A673 (cell line): ENCODE data around the gene NTRK3. TPM values are rescaled to one million over a fixed set of nuclear protein-coding genes. Genes with fewer than 3 reads are reported as not detected.

Experiments
- BruUV-seq: library from RNA; stranded (reverse); fragments of 400-500 nt; replicated peaks from 2 replicates; lab custom pipeline; 2021; lab: Mats Ljungman, UMichigan
- CTCF ChIA-PET: fragments of 300-600 bp; sonication (Branson Sonifier 250); formaldehyde crosslinking; loops from one replicate; lab custom pipeline; 2022; ENCODE audit warnings: antibody characterized with exemption; lab: Charles Lee
- POLR2A ChIA-PET: fragments of 300-600 bp; sonication (Branson Sonifier 250); formaldehyde crosslinking; loops from one replicate; lab custom pipeline; 2022; ENCODE audit warnings: antibody characterized with exemption; ENCODE audit not compliant: low non-redundant PET; lab: Charles Lee
- DNase-seq: peaks from one replicate; pipeline ENCODE4 v3.0.0-alpha.2; 2015; ENCODE audit warnings: low spot score
- H3K27ac ChIP-seq: fragments of 200-600 bp; sonication (generic); 2 replicates; pipeline ENCODE4 v1.5.1; 2016; ENCODE audit warnings: mixed run types, low read depth, mild to moderate bottlenecking, mixed read lengths, antibody characterized with exemption, low read length; ENCODE audit not compliant: poor library complexity, severe bottlenecking
- H3K27me3 ChIP-seq: fragments of 200-600 bp; sonication (generic); replicated peaks from 2 replicates; pipeline ENCODE4 v1.6.1; 2017; ENCODE audit warnings: mixed run types, low read depth, mild to moderate bottlenecking, mixed read lengths, antibody characterized with exemption, low read length; ENCODE audit not compliant: insufficient read depth, poor library complexity
- H3K36me3 ChIP-seq: fragments of 200-600 bp; sonication (generic); 2 replicates; pipeline ENCODE4 v1.6.1; 2016; ENCODE audit warnings: mixed run types, mild to moderate bottlenecking, mixed read lengths, antibody characterized with exemption, low read length; ENCODE audit not compliant: insufficient read depth, poor library complexity, severe bottlenecking
- H3K4me1 ChIP-seq: fragments of 200-600 bp; sonication (generic); 2 replicates; pipeline ENCODE4 v1.6.1; 2017; ENCODE audit warnings: mixed run types, mild to moderate bottlenecking, mixed read lengths, antibody characterized with exemption, low read length; ENCODE audit not compliant: insufficient read depth, poor library complexity, severe bottlenecking
- H3K4me3 ChIP-seq: fragments of 200-600 bp; sonication (generic); 2 replicates; pipeline ENCODE4 v1.5.1; 2016; ENCODE audit warnings: low read depth, mixed run types, mild to moderate bottlenecking, mixed read lengths, low read length; ENCODE audit not compliant: poor library complexity, severe bottlenecking
- H3K9me3 ChIP-seq: fragments of 200-600 bp; sonication (generic); 2 replicates; pipeline ENCODE4 v1.6.1; 2016; ENCODE audit warnings: mixed run types, low read depth, mild to moderate bottlenecking, mixed read lengths, antibody characterized with exemption, low read length; ENCODE audit not compliant: poor library complexity, severe bottlenecking
- CTCF ChIP-seq: fragments of 300-800, 200-600 bp; sonication (generic); conservative IDR thresholded peaks from 2 replicates; pipeline ENCODE4 v1.5.1; 2017; ENCODE audit warnings: low read depth, mild to moderate bottlenecking, antibody characterized with exemption, low read length, moderate library complexity, mixed read lengths
- EZH2 ChIP-seq: fragments of 200-600 bp; sonication (generic); IDR thresholded peaks from 2 replicates; pipeline ENCODE4 v1.6.1; 2017; ENCODE audit warnings: borderline replicate concordance, low read depth, mild to moderate bottlenecking, mixed read lengths, antibody characterized with exemption, low read length; ENCODE audit not compliant: poor library complexity, severe bottlenecking
- intact Hi-C: fragments of 100-400 bp; cut with micrococcal nuclease; formaldehyde crosslinking; loops from one replicate; pipeline ENCODE4 v1.10.0; 2022; ENCODE audit not compliant: unreplicated experiment
- total RNA-seq: library from RNA; stranded (reverse); gene quantifications from 2 replicates; pipeline ENCODE4 v1.2.3, GENCODE V29; 2021

Gene NTRK3
- total RNA-seq, 1 experiment from 2014 or later: not detected

GRCh38 chr15:88202231-88202630 lies 54.3 kb downstream of the NTRK3 start:
- TF ChIP-seq CTCF: no peak
- TF ChIP-seq EZH2: no peak
- no peak for DNase-seq
- Histone ChIP-seq H3K27me3 (peaks cover 4% of the 10 kb centered on the region), H3K27ac (no peak overlapping the region), H3K9me3 (no peaks in the 10 kb centered on the region), H3K4me1 (no peaks in the 10 kb centered on the region), H3K36me3 (no peaks in the 10 kb centered on the region), H3K4me3 (no peak overlapping the region)
- no TSS peak for BruUV-seq
- ChIA-PET CTCF (no interaction called here), POLR2A (no interaction called here)
- intact Hi-C loops: no loop called here

- intact Hi-C loops: no loop called here
- POLR2A ChIA-PET: no interaction called here
- BruUV-seq: no TSS peak
- Histone ChIP-seq H3K4me3 (no peak overlapping the region), H3K27me3 (peaks cover 4% of the 10 kb centered on the region), H3K4me1 (no peaks in the 10 kb centered on the region), H3K9me3 (no peaks in the 10 kb centered on the region), H3K36me3 (no peaks in the 10 kb centered on the region), H3K27ac (no peak overlapping the region)
- CTCF ChIA-PET: no interaction called here
- DNase-seq: no peak
- TF ChIP-seq EZH2 (no peak), CTCF (no peak)
Measured at GRCh38 chr15:88201207-88201606, 55.3 kb downstream of the NTRK3 start.

- no peak for DNase-seq
- no TSS peak for BruUV-seq
- POLR2A ChIA-PET: no interaction called here
- H3K4me3 ChIP-seq: no peak overlapping the region
- intact Hi-C loops: no loop called here
- CTCF ChIA-PET: no interaction called here
- H3K27ac ChIP-seq: no peak overlapping the region
- no peaks in the 10 kb centered on the region for H3K4me1 ChIP-seq
- TF ChIP-seq CTCF (no peak), EZH2 (no peak)
- no peaks in the 10 kb centered on the region for H3K9me3 ChIP-seq
- peaks cover 7% of the 10 kb centered on the region for H3K27me3 ChIP-seq
- no peaks in the 10 kb centered on the region for H3K36me3 ChIP-seq
Measured at GRCh38 chr15:88196961-88197360, 59.6 kb downstream of the NTRK3 start.
